DMS 273 (cell line): ENCODE measurements around the gene C2orf72.
"Not testable (repeated sequence)": the region's sequence is repeated elsewhere in the genome, so short reads cannot be mapped to it uniquely, and the experiment has no call there.

ENCODE experiments used
- DNase-seq: peaks from one replicate; lab custom pipeline; 2025; ENCODE audit not compliant: unreplicated experiment; lab: John Stamatoyannopoulos, UW

C2orf72 gene

DNA sequence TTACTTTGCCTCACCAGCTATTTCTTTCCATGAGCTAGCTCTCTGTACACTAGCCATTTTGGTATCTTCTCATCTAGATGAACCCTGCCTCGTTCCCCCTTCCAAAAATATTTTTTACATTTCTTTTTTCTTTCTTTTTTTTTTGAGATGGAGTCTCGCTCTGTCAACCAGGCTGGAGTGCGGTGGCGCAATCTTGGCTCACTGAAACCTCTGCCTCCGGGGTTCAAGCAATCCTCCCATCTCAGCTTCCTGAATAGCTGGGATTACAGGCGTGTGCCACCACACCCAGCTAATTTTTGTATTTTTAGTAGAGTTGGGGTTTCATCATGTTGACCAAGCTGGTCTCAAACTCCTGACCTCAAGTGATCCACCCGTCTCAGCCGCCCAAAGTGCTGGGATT is 30.2 kb downstream of the C2orf72 start:
- not testable (repeated sequence) for DNase-seq

DNA sequence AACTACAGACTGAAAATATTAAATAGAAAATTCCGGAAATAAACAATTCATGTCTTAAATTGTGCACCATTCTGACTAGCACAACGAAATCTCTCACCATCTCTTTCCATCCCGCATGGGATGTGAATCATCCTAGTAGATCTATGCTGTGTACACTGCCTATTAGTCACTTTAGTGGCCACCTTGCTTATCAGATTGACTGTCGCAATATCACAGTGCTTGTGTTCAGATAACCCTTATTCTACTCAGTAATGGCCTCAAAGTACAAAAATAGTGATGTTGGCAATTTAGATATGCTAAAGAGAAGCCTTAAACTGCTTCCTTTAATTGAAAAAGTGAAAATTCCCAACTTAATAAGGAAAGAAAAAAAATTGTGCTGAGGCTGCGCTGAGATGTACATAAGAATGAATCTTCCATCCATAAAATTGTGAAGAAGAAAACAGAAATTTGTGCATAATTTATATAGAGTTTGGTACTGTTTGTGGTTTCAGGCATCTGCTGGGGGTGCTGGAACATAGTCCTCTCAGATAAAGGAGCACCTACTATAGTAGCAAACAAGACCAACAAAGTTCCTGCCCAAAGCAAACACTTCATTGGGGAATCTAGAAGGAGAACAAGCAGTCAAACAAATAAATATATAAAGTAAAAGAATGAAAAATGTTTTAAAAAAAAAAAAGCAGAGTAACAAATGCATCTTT is 31.4 kb downstream of the C2orf72 start:
- no peak for DNase-seq

DNA sequence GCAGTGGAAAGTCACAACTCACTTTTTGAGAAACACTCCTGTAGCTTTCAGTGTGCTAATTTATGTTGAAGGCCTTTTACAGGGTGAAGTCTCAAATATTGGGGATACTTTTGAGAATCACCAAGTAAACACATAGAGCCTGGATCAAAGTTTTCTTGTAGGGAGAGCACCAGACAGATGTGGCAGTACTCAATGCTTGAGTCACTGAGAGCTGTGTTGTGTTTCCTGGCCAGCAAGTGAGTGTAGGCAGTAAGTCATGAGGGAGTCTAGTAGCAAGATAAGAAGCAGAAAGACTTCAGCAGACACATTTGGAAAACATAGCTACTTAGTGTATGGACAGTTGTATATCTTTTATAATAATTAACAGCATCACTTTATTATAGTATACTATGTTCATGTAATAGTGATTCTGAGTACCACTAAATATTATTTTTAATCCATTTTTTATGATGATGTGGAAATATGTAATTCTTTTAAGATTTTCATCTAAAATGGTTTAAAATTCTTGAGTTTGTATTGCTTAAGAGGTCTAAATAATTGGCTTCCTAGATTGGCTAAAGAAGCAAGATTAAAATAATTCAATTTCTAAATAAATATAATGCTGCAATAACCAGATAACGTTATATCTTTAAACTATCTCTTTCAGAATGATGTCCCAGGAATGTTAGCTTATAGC is 32.2 kb downstream of the C2orf72 start:
- DNase-seq, result no peak

DNA sequence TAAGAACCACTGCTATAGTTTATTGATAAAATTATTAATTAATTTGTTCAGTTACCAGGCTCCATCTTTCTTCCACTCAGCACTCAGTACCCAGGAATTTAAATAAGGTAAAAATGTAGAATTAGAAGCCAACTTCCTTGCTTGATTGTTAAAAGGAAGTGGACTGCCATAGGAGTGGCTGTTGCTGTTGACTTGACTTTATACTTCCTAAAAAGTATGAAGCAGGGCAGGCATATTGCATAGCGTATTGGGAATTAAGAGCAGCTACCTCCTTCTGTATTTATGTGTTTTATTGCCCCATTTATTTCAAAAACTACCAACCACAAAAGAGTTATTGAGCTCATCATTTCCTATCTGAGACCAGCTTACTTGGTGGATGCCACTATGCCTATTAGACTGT is 47.2 kb downstream of the C2orf72 start:
- no peak for DNase-seq

DNA sequence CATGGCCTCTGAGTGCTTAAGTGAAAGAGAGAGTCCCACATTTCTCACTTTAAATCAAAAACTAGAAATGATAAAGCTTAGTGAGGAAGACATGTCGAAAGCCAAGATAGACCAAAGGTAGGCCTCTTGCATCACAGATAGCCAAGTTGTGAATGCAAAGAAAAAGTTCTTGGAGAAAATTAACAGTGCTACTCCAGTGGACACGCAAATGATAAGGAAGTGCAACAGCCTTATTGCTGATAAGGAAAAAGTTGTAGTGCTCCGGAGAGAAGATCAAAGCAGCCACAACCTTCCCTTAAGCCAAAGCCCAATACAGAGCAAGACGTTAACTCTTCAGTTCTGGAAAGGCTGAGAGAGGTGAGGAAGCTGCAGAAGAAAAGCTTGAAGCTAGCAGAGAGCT is 51.4 kb downstream of the C2orf72 start:
- no peak for DNase-seq

DNA sequence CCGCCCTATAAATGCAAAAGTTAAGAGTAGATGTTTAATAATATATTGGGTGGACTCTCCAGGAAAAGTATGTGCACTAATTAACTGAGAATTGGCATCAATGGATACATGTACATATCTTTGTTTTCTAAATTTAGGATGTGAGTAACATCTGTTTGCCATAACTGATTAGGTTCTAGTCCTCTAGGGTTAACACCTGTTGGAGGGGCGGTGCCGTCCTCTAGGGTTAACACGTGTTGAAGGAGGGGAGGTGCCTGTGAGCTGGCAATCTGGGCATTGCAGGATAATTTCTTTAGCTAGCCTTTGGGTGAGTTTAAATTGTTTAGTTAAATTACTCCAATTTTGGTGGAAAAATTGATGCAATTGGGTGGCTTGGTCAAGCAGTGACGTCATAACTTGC is 56.6 kb downstream of the C2orf72 start:
- no peak for DNase-seq

DNA sequence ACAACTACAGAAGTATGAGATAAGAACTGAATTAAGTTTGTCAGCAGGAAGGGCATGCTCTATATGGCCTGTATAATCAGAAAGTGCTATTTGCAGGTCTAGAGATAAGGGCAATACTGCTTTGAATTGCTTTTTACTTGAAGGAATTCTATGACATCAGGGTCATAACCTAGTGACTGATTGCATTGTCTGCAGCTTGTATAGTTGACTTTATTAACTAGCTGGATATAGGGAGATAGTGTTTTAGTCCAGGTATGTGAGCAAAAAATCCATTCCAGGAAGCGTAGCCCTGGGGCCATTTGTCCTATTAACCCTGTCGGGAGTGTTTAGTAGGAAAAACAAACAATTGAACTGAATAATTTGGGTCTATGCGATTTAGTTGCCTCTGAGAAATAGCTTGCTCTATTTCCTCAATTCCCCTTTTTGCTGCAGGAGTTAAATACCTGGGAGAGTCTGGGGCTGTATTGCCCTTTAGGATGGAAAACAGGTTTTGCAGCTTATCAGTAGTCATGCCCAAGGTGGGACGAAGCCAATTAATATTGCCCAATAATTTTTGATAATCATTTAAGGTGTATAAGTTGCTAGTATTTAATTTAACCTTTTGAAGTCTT is 57.5 kb downstream of the C2orf72 start:
- no peak for DNase-seq
